ENCODE data around the gene DAZAP2.

The DAZAP2 gene, protein sequence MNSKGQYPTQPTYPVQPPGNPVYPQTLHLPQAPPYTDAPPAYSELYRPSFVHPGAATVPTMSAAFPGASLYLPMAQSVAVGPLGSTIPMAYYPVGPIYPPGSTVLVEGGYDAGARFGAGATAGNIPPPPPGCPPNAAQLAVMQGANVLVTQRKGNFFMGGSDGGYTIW

GRCh38 chr12:51238510-51239334 is at the start of gene DAZAP2:
TSS of gene DAZAP2 (plus strand) at chr12:51238826. CDS start at chr12:51238908, 82 bp downstream.
- peak; percentile 66 to 98 (median 91) for DNase-seq

DNA sequence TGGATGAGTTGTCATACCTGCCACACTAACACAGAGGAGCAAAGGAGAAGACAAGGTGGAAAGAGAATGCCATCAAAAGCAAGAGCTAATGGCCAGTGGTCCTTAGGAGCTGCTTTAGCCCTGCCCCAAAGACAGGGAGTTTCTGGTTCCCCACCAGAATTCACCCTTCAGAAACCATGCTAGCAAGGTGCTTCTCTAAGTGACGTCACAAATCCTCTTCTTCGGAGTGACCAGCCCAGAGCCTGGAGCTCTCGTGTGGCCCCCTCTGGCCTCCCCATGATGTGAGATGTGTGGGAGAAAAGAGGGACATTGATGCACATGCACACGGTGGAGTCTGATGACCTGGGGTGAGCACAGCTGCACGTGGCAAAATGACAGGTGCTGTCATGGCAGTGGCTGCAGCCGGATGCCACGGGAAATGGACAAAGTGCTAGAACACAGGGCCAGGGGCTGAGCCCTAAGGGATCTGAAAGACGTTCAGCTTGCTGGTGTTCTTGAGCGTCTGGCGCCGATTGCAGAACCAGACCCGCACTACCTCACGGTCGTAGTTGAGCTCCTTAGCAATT is 48.8 kb upstream of the DAZAP2 start:
- no peak for DNase-seq

GRCh38 chr12:51190820-51191219 is 47.8 kb upstream of the DAZAP2 start:
- no peak for DNase-seq

- DNase-seq: no peak
These were observed 46.9 kb upstream of the DAZAP2 start for GRCh38 chr12:51191516-51192283.

DNA sequence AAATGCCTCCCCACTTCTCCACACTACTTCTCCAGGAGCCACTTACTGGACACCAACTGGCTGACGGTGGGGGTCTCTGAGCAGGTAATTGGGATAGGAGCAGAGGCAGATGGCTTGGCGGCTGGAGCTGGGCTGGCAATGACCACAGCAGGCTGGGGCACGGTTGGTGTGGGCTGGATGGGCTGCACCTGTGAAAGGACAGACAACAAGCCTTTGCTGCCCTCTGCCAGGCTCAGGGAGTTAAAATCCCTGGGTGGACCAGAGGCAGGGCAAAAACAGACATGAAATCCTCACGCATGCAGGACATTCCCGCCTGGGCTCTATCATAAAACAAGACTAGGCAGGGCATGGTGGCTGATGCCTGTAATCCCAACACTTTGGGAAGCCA is 46.3 kb upstream of the DAZAP2 start:
- DNase-seq: no peak

- no peak for DNase-seq
These were observed 42.8 kb upstream of the DAZAP2 start for GRCh38 chr12:51195841-51196240.

DNA sequence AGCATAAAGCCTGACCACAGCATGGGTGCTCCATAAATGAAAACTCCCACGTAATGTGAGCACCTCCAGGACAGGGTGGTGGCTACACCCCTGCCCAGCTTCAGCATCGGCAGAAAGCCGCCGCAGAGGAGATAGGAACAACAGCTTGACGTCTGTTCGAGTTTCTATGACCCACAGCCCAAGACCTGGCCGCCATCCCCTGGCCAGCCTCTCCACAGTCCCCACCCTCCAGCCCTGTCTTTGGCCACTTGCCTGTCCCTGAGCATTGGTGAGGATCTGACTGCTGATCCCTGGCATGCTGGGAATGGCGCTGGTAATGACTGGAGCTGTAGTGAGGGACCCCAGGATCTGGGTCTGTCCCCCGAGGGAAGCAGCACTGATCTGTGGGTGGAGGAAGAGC is 42.1 kb upstream of the DAZAP2 start:
- peak in 1 of 56 donors; percentile 6 for DNase-seq

DNA sequence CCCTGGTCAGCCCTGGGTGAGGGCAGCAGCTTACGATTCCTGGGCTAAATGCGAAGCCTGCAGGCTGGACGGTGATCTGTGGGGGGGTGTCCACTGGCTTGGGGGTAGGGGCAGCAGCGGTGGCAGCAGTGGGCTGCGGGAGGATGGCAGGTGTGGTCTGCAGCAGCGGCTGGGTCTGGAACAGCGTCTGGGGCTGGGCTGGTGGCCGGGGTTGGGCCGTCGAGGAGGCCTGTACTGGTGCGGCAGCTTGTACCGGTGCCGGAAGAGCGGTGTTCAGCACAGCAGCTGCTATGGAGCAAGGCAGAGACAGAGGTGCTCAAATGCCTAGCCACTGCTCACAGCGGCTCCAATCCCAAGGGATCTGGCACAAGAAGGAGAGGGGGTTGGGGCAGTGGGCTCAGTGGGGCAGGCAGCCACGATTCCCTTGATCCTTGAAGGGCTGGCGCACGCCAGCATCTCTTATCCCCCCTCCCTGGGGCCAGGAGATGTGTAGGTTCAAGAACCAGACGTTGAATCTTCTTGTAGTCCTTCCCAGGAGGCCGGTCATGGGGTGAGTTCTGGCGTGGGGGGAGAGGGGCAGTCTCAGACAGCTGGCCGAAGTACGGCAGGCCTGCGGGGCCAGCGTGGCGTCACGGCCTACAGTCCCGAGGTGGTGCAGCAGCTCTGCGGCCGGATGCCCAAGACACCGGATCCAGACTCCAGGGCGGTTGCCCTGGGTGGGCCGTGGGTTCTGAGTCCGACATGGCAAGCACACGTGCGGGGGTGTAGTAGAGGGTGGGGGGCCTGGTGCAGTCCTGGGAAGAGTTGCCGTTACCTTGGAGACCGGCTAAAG is 40.7 kb upstream of the DAZAP2 start:
- DNase-seq: peak in 1 of 56 donors; percentile 26

GRCh38 chr12:51198568-51199365 is 39.9 kb upstream of the DAZAP2 start:
- DNase-seq: peak in 1 of 56 donors; percentile 26

DNA sequence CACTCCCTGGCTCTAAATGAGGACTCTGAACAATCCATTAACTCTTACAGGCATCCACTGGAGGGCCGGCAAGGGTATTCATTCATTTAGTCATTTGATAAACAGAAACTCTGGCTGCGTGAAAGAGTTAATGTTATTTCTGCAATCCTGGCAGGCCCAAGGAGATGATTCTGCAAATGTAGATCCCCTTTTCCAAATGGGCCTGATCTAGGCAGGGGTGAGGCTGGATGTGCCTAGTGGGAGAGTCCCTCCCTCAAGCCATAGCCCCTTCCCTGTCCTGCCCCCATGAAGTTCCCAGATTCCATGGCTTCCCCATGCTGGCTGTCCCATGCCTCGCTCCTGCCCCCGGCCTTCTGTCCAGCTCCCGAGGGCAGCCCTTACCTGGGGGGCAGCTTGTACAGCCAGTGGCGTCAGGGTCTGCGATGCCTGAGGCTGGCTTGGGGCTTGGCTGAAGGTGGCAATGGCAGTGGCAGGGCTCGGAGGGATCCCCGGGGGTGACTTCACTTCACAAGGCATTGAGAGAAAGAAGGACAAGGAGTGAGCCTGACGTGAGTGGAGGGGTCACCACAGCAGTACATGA is 39.2 kb upstream of the DAZAP2 start:
- DNase-seq: no peak

- DNase-seq: no peak
These were observed 38.5 kb upstream of the DAZAP2 start for GRCh38 chr12:51200156-51200555.

DNA sequence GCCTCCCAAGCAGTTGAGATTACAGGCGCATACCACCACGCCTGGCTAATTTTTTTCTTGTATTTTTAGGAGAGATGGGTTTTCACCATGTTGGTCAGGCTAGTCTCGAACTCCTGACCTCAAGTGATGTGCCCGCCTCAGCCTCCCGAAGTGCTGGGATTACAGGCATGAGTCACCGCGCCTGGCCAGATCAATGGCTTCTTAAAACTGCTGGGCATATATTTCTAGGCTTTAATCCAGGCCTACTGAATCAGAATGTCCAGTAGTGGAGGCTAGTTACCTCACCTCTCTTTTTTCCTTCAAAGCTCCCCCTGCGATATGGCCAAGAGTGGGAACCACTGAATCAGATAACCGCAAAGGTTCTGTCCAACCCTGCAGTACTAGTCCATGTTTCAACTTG is 37.8 kb upstream of the DAZAP2 start:
- no peak for DNase-seq

DNA sequence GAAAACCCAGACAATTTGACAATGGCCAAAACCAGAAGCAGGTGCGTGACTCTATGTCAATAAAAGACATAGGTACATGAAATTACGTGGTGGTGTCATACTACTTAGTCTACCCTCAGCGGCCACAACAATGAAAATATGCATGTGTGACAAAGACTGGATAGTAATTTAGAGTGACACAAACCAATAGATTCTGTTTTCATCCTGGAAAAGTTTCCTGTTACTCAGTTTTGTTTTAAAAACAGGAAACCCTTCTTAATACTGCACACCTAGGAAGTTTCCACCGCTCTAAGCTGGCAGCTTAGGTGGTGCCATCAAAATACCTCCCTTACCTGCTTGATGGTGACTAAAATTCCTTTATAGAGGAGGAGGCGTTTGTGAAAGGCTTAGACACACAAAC is 35.9 kb upstream of the DAZAP2 start:
- no peak for DNase-seq

DNA sequence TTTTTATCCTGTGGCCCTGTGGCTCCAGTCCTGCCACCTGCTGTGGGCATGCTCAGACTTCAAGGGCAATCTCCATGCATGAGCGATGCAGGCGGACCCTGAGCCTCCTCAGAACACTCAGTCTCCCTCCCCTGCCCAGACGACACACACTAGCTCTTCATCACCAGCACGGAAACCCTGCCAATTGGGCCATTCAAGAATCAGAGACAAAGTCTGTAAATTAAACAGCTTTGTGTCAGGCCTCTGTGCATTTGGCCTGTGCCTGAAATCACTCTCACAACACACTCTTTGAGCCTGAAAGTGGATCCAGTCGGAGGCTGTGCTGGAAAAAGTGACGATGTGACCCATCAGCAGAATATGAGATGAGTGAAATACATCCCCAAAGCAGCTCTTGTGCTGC is 33.3 kb upstream of the DAZAP2 start:
- DNase-seq: peak in 22 of 56 donors; percentile 7 to 45 (median 19)

DNA sequence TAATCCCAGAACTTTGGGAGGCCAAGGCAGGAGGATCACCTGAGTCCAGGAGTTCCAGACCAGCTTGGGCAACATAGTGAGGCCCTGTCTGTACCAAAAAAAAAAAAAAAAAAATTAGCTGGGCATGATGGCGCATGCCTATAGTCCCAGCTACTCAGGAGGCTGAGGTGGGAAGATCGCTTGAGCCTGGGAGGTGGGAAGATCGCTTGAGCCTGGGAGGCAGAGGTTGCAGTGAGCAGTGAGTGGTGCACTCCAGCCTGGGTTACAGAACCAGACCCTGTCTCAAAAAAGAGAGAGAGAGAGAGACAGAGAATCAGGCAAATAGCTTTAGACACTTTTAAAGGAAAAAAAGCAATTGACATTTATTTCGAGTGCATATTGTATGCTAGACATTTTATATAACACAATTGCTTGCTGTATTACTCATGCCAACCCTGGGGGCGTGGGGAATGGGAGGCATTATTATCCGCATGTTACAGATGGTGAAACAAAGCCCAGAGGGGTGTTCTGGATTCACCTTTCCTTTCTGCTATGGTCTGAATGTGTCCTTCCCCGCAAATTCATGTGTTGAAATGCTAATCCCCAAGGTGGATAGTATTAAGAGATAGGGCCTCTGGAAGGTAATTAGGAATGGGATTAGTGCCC is 30.5 kb upstream of the DAZAP2 start:
- peak in 8 of 56 donors; percentile 5 to 47 (median 24) for DNase-seq

GRCh38 chr12:51209259-51209658 is 29.4 kb upstream of the DAZAP2 start:
- DNase-seq: no peak

DNA sequence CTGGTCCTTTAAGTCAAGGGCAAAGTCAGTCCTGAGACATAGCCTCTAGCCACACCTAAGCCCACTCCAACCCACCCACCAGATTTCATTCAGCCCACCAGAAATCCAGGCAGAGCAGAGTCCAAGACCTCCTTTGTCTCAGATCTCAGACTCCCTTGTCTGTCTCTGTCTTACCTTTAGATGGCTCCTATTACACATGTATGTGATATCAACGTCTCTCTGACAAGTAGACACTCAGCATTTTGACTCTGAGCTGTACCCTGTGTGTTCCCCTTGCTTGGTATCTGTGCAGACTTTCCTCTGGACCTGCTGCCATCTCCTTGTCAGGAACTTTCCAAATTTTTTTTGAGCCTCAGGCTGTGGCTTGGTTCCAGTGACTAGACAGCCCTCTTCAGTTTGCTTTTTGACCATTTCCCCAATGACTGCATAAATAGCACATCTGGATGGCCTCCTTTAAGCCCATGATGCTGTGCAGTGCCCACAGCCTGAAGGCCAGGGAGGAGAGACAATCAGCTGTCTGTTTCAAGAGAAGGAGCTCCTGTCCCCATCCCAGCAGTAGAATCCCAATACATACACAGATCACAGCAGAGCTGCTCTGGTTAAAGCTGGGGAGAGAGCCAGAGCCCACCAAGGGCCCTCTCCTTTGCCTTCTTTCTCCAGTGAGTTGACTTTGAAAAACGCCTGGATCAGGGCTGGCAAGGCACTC is 27.8 kb upstream of the DAZAP2 start:
- DNase-seq: peak in 46 of 56 donors; percentile 8 to 72 (median 42)

DNA sequence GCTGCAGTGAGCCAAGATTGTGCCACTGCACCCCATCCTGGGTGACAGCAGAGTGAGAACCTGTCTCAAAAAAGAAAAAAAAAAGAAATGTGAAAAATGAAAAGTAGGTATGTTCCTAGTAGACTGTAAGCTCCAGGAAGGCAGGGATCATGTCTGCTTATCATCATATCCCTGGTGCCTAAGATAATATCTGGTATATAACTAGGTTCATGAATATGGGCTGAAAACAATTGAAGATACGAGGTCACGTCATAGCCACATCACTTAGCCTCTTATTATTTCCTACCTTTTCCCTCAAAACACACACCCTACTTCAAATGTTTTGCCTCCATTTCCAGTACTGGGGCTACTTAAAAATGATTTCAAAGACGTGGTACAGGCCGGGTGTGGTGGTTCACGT is 23.7 kb upstream of the DAZAP2 start:
- DNase-seq: no peak
